Urothelium cell line (cell line): ENCODE results near the gene DDTL.

Source experiments
- DNase-seq: peaks from one replicate; pipeline ENCODE4 v3.0.0; 2011; ENCODE audit warnings: low spot score, mixed read lengths
- FAIRE-seq: peaks from 2 replicates; lab custom pipeline; 2011; peaks lifted over from hg19 to GRCh38; lab: Jason Lieb, UNC

Gene DDTL

GRCh38 chr22:24003887-24004286 lies 37.2 kb downstream of the DDTL start:
- DNase-seq (no peak), FAIRE-seq (no peak)

DNA sequence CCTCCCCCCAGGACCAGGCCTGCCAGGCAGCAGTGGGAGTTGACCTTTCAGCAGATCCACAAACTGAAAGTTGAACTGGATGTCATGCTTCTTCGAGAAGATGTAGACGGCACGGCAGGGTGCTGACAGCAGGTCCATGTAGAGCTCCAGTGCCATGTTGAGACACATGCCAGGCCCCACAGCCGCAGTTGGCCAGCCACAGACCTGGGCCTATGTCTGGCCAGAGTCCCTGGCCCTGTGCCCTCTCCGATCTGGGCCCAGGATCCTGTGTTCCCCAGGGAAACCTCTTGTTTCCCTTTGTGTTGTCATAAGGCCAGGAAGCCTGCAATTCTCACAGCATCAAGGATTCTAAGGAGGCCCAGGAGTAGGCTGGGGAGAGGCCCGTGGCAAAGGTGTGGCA lies 38.5 kb downstream of the DDTL start, which contains the start of gene GSTT4:
TSS of gene GSTT4 (minus strand) at position 253 of the 400 bp plus-strand sequence. CDS start at position 156, 97 bp downstream.
- DNase-seq (no peak), FAIRE-seq (peak; percentile 87)

GRCh38 chr22:24006207-24006913 lies 39.7 kb downstream of the DDTL start:
- FAIRE-seq (peak; percentile 27), DNase-seq (no peak)

GRCh38 chr22:24006914-24007214 lies 40.2 kb downstream of the DDTL start:
- FAIRE-seq (peak; percentile 44), DNase-seq (no peak)

DNA sequence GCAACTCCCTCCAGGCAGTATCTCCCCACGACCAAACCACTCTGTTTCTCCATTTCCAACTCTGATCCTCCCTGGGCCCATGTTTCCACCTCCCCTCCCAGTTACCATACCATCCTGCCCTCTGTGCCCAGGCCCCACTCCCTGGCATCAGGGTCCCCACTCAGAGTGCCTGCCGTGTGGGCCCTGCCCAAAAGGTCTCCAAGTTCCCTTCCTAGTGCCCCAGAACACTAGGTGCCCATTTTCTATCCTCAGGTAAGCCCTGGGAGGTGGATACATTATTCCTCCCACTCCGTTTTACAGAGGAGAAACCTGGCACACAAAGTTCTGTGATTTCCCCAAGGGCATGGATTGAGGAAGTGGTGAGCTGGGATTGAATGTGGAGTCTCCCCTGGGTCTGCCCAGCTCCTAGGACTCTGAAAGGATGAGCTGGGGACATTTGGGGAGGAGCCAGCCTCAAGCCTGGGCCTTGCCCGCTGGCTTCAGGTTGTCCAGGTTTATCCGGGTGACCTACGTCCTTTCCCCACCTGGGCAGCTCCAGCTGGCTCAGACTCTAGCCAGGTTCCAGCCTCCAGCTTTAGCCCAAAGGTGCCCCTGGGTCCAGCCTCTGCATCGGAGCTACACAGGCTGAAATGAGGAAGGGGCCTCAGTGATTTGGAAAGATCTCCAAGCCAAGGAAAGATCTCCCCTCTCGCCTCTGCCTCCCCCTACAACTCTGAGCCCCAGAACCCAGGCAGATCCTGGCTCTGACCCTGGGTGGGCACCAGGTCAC lies 40.7 kb downstream of the DDTL start:
- DNase-seq (no peak), FAIRE-seq (peak; percentile 73)

DNA sequence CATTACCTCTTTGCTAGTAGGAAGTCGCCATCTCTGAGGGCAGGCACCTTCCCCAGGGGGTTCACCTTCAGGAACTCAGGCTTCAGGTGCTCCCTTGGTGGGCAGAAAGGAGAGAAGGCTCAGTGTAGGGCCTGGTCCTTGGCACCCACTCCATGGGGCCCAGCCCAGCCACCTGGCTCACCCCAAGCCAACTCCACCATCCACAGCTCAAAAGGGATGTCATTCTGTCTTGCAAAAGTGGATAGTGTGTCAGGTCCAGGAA lies 41.3 kb downstream of the DDTL start:
- DNase-seq (no peak), FAIRE-seq (no peak)

DNA sequence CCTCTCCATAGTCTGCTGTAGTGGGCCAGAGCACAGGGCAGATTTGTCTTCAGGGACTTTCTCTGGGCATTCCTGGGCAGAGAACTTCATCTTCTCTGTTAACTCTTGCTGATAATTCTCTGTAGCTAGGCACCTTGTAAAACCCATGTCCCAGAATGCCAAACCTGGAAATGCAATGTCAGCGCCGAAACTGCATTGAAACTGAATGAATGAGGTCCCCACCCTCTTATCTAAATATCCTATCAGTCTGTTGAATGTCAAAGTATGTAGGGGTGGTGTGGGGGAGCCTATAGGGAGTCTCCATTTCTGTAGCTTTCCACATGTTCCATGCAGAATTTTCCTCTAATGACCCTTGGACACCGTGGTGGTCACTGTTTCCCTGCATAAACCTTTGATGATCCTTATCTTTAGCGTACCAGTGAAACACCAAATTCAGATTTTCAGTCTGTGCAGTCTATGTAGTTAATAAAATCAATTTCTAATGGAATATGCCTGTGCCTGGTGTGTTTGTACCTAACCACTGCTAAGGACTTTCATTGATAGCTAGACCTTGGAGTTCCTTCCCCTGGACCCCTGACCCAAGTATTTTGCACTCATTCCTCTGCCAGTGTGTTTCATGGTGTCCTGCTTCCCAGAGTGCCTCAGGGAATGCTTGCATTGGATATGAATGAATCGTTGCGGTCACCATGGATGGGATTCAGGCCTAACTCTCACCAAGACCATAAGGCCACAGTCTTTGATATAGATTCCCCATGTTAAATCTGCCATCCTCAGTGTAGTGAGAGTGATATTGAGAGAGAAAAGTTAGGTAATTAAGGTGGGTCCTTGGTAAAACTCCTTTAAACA lies 41.9 kb downstream of the DDTL start:
- DNase-seq (no peak), FAIRE-seq (no peak)

GRCh38 chr22:24009227-24010017 lies 42.7 kb downstream of the DDTL start:
- FAIRE-seq (no peak), DNase-seq (no peak)

- FAIRE-seq: no peak
- DNase-seq: no peak
These were observed 43.3 kb downstream of the DDTL start for GRCh38 chr22:24010018-24010391.

DNA sequence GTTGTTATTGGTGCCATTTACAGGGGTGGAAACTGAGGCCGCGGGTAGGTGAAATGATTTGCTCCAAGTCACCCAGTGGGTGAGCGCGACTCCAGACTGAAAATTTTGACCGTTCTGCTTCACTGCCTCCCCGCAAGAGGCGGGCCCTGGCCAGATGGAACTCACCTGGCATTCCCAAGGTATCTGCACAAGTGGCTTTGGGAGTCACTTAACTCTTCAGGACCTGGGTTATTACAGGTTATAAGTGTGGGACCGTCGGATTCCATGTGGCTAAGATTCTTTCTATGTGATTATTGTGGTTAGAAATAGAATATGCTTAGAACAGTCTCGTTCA lies 45.0 kb downstream of the DDTL start:
- FAIRE-seq: no peak
- DNase-seq: peak; percentile 40

DNA sequence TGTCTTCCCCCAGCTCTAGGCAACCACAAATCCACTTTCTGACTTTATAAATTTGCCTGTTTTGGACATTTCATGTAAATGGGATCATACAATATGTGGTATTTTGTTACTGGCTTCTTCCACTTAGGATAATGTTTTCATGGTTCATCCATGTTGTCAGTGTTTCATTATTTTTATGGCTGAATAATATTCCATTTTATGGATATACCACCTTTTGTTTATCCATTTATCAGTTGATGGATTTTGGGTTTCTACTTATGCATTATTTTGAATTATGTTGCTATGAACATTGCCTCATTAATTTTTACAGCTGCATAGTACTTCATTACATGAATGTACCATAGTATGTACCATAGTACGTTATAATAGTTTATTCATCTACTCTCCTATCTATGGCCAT lies 49.5 kb downstream of the DDTL start:
- FAIRE-seq: no peak
- DNase-seq: no peak

DNA sequence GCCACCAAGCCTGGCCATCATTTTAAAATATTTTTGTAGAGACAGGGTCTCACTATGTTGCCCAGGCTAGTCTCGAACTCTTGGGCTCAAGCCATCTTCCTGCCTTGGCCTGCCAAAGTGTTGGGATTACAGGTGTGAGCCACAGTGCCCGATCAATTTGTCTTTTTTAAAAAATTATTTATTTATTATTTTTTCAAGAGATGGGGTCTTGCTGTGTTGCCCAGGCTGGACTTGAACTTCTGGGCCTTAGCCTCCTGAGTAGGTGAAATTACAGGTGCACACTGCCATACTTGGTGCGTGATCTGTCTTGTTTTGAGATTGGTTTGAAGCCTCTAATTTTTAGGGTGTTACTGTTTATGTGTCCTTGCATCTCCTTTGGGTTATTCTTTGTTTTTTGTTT lies 54.6 kb downstream of the DDTL start:
- no peak for DNase-seq
- no peak for FAIRE-seq
